ENCODE results near the gene HIVEP3.

HIVEP3 gene

DNA sequence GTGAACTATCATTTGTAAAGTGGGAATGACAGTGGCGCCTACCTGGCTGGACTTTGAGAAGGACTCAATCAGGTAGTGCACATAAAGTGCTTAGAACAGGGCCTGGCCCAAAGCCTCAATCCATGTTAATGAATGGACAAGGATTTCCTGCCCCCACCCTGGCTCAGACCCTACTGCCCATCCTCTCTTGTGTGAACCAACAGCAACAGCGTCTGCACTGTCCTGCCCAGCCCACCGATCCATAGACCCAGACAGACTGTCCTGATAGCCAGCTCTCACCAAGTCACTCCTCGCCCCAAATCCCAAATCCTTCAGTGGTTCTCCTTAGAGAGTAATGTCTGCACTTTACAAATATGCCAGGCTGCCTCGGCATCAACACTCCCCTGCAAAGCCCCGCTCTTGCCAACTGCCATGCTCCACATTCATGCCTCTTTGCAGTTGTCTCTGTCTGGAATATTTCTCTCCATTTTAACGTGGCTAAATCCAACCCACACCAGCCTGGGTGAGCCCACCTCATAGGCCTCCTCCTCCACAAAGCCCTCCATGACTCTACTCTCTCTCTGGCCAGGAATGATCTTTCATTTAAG, 276.7 kb downstream of the HIVEP3 start:
- no peak for DNase-seq

DNA sequence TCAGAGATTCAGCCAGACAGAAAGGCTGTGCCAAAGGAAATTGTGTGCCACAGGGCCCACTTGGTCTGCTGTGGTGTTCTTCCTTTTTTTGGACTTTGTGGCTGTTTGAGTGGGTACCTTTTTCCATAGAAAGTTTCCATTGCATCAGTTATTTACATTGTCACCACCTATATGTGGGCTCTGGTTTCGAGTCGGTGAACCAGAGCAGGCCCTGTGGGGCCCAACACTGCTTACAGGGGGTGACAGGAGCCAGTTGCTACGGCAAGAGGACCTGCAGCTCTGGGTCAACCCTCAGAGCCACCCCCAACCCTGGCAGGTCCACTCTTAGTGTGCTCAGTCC, 277.3 kb downstream of the HIVEP3 start:
- DNase-seq = no peak

DNA sequence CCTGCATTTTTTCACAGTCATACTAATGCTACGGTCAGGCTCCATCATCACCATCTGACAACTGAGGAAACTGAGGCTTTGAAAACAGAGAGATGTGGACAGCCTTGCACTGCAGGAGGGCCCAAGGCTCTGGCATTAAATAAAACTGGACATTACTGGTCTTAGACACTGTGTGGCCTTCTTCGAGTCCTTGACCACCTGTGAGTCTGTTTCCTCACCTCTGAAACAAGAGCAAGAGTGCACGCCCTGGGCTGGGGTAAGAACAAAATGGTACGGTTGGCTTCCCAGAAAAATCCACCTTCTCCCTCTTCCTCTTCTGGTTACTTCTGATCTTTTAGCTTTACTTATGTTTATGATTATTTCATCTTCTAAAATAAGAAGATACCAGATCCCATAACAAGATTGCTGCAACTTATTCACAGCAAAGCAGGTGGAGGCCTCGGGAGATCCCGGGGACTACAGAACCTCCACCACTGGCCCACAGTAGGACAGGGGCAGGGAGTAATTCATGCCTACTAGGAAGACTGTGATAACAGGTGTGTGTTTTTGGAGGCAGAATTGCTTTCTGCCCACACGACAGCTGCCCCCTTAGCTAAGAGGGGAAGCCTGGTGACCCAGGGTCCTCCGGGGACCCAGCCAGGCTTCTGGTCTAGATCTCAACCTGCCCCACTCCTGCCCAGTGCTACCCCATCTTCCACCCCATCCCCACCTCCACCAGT, 277.8 kb downstream of the HIVEP3 start:
- no peak for DNase-seq

DNA sequence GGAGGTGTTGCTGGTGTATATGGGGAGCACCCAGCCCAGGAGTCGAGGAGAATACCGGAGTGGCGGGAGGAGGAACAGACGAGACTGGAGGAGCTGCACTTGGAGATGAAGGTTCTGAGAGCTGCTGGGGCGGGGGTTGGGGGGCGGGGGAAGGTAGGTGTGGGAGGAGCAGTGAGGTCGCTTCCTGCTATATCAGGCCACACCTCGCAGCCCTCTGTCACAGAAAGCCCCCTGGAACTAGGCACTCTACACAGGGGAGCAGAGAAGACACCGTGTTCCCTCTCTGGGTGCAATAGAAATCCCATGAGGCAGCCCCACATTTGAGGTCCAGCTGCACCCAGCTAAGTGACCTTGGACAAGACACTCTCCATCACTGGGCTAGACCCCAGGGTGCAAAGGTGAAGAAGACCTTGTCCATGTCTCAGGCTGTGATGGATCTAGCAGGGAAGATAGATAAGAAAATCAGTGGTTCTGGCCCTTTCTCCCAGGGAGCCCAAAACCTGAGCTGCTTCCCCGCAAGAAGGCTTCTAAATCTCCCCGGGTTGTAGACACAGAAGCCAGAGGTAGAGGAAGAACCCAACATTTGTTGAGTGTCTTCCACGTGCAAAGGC, 278.5 kb downstream of the HIVEP3 start:
- no peak for DNase-seq

DNA sequence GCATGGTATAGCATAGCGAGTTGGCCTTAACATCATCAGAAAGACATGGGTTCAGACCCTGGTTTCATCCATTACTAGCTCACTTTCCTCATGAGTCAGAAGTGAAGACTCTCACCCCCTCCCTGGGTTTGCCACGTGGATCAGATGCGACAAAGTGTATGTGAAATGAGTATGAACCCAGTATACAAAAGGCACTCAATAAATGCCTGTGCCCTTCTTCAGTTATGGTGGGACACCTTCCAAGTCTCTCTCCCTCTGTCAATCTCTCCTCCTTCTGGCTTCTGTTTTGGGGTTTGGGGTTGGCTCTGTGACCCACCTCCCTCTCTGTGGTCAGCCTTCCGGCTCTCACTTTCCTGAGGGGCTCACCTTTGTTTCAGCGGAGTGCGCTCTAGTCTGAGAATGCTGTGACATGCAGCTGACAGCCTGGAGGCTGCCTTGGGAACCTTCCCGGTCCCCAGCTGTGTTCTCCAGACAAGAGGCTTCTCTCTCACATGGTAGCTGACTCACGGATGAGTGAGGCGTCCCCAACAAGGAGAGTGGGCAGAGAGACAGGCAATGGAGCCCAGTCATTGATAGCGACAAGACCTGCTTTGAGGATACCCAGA, 279.3 kb downstream of the HIVEP3 start:
- no peak for DNase-seq

DNA sequence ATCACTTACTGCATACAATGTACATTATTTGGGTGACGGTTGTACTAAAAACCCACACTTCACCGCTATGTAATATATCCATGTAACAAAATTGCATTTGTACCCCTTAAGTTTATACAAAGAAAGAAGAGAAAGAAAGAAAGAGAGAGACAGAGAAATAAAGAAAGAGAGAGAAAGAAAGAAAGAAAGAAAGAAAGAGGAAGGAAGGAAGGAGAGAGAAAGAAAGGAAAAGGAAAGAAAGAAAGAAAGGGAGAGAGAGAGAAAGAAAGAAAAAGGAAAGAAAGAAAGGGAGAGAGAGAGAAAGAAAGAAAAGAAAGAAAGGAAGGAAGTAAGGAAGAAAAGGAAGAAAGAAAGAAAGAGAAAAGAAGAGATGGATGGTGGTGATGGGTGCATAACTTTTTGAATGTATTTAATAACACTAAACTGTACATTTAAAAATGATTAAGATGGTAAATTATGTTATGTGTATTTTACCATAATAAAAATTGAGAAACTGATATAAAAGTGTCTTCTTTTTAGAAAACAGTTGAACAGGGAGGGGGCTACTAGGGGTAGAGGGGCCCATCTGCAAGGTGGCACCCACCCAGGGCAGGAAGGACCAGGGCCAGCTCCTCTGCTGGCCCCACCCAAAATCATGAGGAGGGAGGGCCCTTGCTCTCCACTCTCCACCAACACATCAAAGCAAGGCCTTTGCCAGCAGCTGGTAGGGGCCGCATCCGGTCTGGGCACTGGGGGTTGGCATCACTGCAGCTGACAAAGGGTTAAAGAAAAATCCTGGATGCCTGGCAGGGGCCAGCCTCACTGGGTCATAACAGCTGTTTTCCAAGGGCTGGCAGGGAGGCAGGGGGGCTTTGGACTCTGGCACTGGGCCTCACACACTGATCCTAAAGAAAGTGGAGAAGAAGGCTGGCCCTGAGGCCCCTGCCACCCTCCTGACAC, 280.4 kb downstream of the HIVEP3 start:
- DNase-seq = no peak

DNA sequence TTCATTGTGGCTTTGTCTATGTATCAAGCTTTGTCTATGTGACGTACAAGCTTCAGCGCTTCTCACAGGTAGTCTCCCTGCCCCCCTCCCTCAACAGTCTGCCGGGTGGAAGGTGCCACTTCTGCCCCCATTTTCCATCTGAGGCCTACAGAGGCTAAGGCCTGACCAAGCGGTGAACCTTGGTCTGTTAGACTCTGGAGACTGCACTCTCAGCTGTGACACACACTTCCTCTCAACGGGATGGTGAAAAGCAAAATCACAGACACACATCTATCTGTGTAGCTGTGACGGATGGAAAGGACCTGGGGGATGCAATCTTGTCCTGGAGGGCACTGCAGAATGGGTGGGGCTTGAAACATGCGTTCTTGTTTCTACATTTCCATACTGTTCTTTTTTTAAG, 281.4 kb downstream of the HIVEP3 start:
- no peak for DNase-seq

DNA sequence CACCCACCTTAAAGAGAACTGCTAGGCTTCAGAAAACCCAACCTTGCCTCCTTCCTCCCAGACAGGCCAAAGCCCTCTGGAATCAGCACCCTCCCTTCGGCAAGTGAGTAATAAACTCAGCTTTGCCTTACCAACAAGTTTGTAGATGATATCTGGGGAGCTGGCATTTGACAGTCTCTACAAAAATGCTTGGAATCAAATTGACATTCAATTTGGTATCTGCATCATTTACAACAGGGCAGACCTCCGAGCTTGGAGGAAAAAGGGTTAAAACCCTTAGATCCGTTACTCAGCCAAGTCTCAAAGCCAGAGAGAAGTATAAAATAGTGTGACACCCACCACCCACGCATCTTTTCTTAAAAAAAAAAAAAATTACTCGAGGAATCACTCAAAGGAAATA, 285.0 kb downstream of the HIVEP3 start:
- no peak for DNase-seq

DNA sequence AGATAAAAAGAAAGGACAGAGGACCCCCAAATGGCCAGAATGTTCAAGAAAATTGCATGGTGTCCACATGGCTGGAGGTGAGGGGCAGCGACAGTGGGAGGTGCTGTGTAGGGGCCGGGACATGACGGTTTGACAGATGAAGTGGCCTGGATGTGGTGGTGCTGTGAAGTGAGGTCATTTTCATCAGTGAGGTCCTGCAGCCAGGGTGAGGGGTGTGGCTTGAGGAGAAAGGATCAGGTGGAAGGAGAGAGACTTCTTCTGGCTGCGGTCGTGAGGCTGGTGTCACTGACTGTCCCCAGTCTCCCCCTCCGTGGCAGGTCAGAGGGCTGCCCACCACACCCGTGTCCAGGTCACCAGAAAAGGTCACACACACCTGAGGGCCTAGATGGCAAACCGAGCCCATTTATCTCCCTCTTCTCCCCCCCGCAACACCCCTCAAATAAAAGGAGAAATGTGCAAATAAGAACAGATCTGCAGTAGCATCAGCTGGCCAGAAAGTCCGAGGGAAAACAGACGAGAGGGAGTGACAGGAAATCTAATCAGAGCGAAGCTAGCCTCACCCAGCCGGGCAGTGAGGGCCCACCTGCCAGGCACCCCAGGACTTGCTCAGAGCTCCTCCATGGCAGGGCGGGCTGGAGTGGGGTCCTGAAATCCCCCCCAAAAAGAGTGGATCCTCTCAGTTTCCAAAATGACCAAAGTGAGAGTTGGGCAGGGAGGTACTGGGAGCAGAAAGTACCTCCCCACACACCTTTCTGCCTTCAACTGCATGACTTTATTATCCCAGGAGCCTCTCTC, 285.7 kb downstream of the HIVEP3 start:
- no peak for DNase-seq

DNA sequence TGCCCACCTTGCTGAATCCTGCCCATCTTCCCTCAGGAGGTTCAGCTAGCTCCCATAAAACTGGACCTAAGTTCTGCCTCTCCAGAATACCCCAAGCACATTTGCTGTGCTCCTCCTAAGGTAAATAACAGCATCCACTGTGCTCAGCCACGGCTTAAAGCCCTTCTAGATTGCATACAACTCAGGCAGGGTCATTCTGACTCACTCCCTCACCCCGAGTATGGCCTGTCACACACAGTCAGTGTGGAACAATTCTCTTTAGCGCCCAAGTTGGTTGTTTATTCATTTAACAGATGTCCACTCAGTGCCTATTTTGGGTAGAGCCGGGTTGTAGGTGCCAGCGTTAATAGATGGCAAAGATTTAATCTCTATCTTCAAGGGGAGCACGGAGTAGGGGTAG, 286.8 kb downstream of the HIVEP3 start:
- DNase-seq = no peak

DNA sequence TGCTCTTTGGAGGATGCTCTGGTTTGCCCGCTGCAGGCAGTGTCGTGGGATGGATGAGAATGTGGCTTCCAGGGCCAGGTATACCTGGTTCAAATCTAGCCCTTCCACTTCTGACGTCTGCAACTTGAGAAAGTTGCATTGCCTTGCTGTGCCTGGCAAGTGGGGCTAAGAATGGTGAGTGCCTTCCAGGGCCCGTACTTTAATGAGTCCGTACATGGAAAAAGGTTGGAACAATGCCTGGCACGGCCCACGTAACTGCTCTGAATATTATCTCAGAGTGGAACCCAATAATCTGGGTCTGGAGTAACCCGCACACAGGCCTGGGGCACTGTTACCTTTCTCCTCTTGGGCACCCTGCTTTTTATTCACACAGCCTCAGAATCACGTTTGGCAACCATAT, 287.6 kb downstream of the HIVEP3 start:
- DNase-seq = no peak

DNA sequence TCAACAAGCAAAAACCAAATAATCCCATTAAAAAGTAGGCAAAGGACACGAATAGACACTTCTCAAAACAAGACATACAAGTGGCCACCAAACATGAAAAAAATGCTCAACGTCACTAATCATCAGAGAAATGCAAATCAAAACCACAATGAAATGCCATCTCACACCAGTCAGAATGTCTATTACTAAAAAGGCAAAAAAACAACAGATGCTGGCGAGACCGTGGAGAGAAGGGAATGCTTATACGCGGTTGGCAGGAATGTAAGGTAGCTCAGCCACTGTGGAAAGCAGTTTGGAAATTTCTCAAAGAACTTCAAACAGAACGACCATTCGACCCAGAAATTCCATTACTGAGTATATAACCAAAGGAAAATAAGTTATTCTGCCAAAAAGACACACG, 289.2 kb downstream of the HIVEP3 start:
- no peak for DNase-seq

DNA sequence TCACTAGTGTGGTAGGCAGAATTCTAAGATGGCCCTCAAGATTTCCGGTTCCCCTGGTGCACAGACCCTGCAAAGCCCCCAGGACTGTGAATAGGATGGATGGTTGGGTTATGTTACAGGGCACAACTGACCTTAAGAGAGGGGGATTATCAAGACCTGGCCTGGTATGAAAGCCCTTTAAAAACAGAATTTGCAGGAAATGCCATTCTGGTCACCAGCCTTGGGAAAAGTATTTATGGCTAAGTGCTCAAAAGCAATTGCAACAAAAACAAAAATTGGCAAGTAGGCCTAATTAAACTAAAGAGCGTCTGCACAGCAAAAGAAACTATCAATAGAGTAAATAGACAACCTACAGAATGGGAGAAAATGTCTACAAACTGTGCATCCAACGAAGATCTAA, 289.6 kb downstream of the HIVEP3 start:
- DNase-seq = no peak

DNA sequence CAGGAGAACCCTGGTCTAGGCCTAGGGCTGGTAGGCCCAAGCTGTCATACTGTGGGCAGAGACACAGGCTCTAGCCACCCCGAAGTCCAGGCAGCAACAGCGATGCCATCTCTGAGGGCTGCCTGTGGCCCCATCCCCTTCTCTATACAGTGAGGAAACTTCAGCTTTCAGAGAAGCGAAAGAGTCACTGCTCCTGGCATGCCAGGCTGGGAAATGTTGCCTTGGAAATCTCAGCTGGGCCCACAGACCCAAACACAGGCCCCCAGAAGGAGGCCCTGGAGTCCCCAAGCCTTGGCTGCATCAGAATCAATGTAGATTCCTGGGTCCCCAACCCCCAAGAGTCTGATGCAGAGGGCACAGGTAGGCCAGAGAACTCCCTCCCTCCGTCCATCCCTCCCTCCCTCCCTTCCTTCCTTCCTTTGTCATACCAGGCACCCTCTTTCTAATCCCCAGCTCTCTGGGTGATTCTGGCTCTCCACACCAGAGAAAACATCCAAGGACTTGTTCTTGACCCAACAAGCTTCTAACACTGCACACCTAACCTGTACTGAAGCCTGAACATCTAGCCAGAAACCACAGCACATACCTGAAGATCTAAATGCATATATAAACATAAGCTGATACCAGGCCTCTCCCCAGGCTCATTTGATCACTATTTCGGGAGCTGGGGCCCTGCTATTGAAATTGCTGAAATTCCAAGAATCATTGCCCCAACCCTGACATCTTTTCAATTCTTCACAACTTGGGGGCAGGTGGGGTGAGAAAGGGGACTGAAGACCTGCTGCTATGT, 291.0 kb downstream of the HIVEP3 start:
- DNase-seq = no peak

DNA sequence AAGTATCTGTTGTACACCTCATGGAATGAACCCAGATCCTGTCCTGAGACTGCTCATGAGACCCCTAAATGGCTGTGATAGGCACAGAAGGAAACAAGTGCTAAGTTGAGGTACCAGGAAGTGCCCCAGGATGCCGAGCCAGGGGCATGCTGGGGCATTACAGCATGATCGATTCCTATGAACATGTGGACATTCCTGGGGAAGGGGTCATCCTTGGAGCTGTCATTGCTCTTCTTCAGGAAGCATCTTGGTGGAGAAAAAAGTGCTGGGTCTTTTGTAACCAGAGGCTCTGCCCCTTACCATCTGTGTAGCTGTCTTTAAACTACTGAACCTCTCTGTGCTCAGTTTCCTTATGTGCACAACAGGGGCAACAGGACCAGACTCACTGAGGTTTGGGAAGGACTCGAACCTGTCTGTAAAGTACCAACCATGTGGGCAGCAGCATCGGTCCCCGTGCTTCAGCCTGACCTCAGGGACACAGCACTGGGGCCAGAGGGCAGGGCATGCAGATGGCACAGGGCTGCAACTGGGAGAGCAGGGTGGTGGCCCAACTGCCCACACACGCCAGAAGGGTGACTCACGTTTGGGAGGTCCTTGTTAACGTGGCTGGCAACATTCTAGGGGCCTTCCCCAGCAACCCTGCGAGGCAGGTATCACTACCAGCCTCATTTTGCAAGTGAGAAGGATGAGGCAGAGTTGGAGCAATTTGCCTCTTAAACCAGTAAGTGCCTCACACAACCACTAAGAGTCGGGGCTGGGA, 291.9 kb downstream of the HIVEP3 start:
- no peak for DNase-seq

DNA sequence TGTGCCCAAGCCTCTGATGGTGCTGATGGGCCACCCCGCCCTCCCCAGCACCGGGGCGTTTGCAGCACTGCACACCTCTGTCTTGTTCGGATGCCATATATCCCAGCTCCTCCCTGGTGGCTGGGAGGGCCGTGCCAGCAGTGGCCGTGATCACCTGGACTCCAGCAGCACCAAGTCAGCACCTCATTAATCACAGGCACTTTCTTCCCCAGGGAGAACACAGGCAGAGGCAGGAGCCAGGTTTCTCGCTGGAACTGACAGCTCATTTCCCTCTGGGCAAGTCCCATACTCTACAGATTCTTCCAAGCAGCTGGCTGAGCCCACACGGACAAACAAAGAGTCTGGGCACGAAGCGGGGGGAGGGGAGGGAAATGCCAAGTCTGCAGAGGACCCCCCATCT, 292.6 kb downstream of the HIVEP3 start:
- no peak for DNase-seq

DNA sequence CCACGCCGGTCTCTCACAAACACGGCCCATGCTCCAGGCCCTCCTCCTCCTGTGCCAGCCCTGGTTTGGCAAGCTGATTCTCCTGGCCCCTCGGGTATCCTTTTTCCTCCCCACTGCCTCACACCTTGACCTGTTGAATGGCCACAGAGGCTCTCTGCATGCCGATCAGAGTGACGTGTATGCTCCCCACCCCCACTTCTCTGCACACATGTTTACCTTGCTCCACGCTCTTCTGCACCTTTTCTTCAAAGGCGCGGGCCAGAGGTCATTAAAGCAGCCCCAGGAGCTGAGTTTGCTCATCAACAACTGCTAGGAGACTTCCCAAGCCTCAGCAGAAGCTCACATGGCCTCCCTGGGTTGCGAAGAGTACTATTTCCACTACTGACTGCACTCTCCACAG, 295.0 kb downstream of the HIVEP3 start:
- no peak for DNase-seq

DNA sequence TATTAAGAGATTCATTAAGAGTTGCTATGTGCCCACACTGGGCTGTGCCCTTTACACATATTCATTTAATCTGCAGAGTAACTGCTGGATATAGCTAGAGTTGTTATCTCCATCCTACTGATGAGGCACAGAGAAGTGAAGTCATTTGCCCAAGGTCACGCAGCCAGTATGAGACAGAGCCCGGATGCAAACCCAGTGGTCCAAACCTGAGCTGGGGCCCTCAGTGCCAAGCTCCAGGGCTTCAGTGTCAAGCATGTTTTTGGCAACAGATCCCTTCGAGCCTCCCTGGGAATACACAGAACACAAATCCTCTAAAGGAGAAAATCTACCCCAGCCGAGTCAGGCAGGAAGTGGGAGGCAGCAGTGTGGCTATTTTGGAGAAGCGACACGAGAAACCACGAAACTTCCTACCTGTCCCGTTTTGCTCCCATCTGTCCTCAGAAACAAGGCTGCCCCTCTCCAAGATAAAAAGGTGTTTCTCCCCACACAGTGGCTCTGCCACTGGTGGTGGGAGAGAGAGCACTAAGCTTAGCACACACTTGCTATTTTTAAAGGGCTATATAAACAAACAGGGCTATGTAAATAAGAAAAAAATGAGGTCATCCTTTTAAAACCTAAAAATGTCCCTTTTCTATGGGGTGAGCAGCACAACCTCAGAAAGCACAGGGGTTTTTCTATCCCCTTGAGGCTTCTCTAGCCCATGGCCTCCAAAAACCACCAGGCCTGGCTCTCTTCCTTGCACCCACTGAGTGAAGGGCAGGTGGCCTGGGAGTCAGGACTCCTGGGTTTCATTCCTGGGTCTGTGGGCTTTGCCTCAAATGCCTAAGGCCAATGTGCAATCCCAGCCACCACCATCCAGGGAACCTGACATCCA, 295.6 kb downstream of the HIVEP3 start:
- DNase-seq = peak; percentile 17

DNA sequence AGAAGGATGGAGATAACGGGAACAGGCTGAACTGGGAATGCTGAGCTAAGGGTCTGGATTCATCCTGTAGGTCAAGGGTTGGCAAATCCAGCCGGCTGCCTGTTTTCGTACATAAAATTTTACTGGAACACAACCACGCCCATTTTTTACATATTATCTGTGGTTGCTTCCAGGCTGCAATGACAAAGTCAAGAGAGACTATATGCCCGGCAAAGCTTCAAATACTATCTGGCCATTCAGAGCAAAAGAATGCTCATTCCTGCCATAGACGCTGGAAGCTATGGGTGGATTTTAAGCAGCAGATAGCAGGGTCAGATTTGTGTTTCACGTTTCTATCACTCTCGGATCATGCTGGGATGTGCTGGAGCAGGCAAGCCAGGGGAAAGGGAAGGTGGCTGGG, 296.3 kb downstream of the HIVEP3 start:
- no peak for DNase-seq

DNA sequence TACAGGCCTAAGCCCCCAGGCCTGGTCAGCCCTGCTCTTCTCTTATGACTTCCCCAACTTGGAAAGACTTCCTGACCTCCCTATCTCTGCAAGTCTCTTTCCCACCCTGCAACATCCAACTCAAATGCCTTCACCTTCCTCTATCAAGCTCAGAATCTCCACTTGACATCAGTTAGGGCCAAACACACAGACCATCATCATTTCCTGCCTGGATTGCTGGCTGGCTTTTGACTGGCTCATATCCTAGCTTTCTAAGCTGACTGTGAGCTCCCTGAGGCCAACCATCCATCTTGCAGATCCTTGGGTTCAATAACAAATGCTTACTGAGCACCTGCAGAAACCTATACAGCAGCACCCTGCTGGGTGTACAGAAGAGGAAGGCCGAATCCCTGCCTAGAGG, 296.9 kb downstream of the HIVEP3 start:
- DNase-seq = no peak

All from RPMI8226 (cell line).